Esophagus squamous epithelium (tissue), 4 donors: ENCODE data around the gene HHIPL2.
"Not testable (repeated sequence)": the region's sequence is repeated elsewhere in the genome, so short reads cannot be mapped to it uniquely, and the experiment has no call there.

Experiments used
- POLR2A ChIP-seq, 4 donors: fragments of 450-650 bp; IDR thresholded peaks; one replicate each; pipeline ENCODE4 v1.6.1; 2017; ENCODE audit warnings: antibody characterized with exemption in 4 of 4, mild to moderate bottlenecking in 4 of 4, moderate library complexity in 3 of 4
- TF ChIP-seq, protein P1 (sequence below), 6 experiments: fragments of 450-650 bp in 4 of 6; fragments of 200-600 bp in 2 of 6; sonication (generic) in 2 of 6; IDR thresholded peaks; one replicate each; pipeline ENCODE4 v1.5.1; 2016 to 2019; ENCODE audit warnings: antibody characterized with exemption in 6 of 6, mild to moderate bottlenecking in 4 of 6, moderate library complexity in 4 of 6

DNA sequence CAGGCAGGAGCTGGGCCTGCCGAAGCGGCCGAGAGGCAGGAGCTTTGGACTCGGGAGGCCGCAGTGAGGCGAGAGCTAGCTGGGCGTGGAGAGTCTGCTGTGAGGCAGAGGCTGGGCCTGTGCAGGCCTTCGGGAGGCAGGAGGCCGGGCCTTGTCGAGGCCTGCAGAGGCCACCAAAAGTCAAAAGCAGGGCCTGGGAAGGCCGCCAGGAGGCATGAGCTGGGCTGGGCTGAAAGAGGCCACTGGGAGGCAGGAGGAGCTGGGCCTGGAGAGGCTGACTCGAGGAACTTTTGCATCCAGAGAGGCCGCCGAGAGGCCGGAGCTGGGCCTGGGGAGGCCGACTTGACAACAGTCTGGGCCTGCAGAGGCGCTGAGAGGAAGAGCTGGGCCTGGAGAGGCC lies 74.2 kb downstream of the HHIPL2 start:
- TF ChIP-seq, protein P1, sequence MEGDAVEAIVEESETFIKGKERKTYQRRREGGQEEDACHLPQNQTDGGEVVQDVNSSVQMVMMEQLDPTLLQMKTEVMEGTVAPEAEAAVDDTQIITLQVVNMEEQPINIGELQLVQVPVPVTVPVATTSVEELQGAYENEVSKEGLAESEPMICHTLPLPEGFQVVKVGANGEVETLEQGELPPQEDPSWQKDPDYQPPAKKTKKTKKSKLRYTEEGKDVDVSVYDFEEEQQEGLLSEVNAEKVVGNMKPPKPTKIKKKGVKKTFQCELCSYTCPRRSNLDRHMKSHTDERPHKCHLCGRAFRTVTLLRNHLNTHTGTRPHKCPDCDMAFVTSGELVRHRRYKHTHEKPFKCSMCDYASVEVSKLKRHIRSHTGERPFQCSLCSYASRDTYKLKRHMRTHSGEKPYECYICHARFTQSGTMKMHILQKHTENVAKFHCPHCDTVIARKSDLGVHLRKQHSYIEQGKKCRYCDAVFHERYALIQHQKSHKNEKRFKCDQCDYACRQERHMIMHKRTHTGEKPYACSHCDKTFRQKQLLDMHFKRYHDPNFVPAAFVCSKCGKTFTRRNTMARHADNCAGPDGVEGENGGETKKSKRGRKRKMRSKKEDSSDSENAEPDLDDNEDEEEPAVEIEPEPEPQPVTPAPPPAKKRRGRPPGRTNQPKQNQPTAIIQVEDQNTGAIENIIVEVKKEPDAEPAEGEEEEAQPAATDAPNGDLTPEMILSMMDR (IDR thresholded peaks at IDR 0.05) = not testable (repeated sequence)
- not testable (repeated sequence) for TF ChIP-seq POLR2A (IDR thresholded peaks at IDR 0.05)
